Glutamatergic neuron (in vitro differentiated cells): ENCODE results near the gene SERPINA6. TPM values are rescaled to one million over a fixed set of nuclear protein-coding genes. Genes with fewer than 3 reads are reported as not detected.

ENCODE experiments used
- DNase-seq: peaks from one replicate; pipeline ENCODE4 v3.0.0; 2022
- H3K27ac Mint-ChIP-seq: one replicate; pipeline ENCODE4 v1.8.0; 2020; ENCODE audit warnings: mild to moderate bottlenecking, mixed read lengths, inconsistent platforms; ENCODE audit not compliant: unreplicated experiment
- H3K27me3 Mint-ChIP-seq: one replicate; pipeline ENCODE4 v1.8.0; 2020; ENCODE audit warnings: mild to moderate bottlenecking, moderate library complexity, mixed read lengths, inconsistent platforms; ENCODE audit not compliant: unreplicated experiment
- H3K36me3 Mint-ChIP-seq: one replicate; pipeline ENCODE4 v1.8.0; 2020; ENCODE audit warnings: mild to moderate bottlenecking, mixed read lengths, inconsistent platforms; ENCODE audit not compliant: unreplicated experiment
- H3K4me1 Mint-ChIP-seq: one replicate; pipeline ENCODE4 v1.8.0; 2020; ENCODE audit warnings: mild to moderate bottlenecking, low read depth, mixed read lengths, inconsistent platforms; ENCODE audit not compliant: unreplicated experiment
- H3K4me3 Mint-ChIP-seq: one replicate; pipeline ENCODE4 v1.8.0; 2020; ENCODE audit warnings: mild to moderate bottlenecking, mixed read lengths, inconsistent platforms; ENCODE audit not compliant: unreplicated experiment
- H3K9me3 Mint-ChIP-seq: one replicate; pipeline ENCODE4 v1.8.0; 2020; ENCODE audit warnings: mild to moderate bottlenecking, moderate library complexity, mixed read lengths, inconsistent platforms; ENCODE audit not compliant: unreplicated experiment
- total RNA-seq: library from RNA; stranded (reverse); fragmentation: NEBNext Ultra II Directional; extraction: Animal tissue kit (Norgen Biotek cat#: 25700); gene quantifications from one replicate; pipeline ENCODE4 v1.2.1, GENCODE V29; 2021; ENCODE audit not compliant: unreplicated experiment
- TF ChIP-seq, protein P1 (sequence below): fragments of 200-600 bp; sonication (generic); IDR thresholded peaks from one replicate; pipeline ENCODE4 v1.5.0; 2021; ENCODE audit not compliant: partially characterized antibody, unreplicated experiment

Gene SERPINA6
- total RNA-seq, 1 donor from 2014 or later, result not detected

DNA sequence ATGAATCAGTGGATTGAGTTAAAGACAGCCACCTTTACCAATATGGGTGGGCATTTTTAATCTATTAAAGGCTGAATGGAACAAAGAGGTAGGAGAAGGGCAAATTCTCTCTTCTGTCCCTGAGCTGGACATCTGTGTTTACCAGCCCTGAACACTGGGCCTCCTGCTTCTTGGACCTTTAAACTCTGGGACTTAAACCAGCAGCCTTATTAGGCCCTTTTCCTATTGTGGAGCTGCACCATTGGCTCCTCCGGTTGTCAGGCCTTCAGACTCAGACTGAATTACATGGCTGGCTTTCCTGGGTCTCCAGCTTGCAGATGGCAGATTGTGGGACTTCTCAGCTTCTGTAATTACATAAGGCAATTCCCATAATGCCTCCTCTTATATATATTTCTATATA lies 6.4 kb downstream of the SERPINA6 start:
- Mint-ChIP-seq H3K27ac (no peak overlapping the region), H3K36me3 (no peaks in the 10 kb centered on the region), H3K4me1 (peaks cover 2% of the 10 kb centered on the region), H3K27me3 (no peaks in the 10 kb centered on the region), H3K9me3 (no peaks in the 10 kb centered on the region), H3K4me3 (no peak overlapping the region)
- TF ChIP-seq, protein P1, sequence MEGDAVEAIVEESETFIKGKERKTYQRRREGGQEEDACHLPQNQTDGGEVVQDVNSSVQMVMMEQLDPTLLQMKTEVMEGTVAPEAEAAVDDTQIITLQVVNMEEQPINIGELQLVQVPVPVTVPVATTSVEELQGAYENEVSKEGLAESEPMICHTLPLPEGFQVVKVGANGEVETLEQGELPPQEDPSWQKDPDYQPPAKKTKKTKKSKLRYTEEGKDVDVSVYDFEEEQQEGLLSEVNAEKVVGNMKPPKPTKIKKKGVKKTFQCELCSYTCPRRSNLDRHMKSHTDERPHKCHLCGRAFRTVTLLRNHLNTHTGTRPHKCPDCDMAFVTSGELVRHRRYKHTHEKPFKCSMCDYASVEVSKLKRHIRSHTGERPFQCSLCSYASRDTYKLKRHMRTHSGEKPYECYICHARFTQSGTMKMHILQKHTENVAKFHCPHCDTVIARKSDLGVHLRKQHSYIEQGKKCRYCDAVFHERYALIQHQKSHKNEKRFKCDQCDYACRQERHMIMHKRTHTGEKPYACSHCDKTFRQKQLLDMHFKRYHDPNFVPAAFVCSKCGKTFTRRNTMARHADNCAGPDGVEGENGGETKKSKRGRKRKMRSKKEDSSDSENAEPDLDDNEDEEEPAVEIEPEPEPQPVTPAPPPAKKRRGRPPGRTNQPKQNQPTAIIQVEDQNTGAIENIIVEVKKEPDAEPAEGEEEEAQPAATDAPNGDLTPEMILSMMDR, result no peak
- no peak for DNase-seq

DNA sequence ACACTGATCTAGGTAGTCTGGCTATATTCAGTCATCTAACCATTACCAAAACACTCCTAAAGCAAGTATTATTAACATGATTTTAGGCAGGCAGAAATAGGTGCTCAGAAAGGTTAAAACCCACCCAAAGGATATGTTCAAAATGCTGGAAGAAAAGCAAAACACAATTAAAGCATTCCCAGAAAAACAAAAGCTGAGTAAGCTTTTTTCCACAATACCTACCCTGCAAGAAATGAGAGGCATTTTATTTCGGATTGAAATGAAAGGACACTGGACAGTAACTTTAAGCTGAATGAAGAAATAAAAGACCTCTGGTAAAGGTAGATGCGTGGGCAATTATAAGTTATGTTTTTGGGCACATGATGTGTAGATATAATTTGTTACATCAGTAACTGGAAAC lies 8.2 kb downstream of the SERPINA6 start:
- no peaks in the 10 kb centered on the region for H3K36me3 Mint-ChIP-seq
- no peaks in the 10 kb centered on the region for H3K9me3 Mint-ChIP-seq
- no peaks in the 10 kb centered on the region for H3K27me3 Mint-ChIP-seq
- H3K4me3 Mint-ChIP-seq, result no peak overlapping the region
- H3K27ac Mint-ChIP-seq, result no peak overlapping the region
- TF ChIP-seq, protein P1, result no peak
- no peak for DNase-seq
- H3K4me1 Mint-ChIP-seq, result peaks cover 2% of the 10 kb centered on the region

DNA sequence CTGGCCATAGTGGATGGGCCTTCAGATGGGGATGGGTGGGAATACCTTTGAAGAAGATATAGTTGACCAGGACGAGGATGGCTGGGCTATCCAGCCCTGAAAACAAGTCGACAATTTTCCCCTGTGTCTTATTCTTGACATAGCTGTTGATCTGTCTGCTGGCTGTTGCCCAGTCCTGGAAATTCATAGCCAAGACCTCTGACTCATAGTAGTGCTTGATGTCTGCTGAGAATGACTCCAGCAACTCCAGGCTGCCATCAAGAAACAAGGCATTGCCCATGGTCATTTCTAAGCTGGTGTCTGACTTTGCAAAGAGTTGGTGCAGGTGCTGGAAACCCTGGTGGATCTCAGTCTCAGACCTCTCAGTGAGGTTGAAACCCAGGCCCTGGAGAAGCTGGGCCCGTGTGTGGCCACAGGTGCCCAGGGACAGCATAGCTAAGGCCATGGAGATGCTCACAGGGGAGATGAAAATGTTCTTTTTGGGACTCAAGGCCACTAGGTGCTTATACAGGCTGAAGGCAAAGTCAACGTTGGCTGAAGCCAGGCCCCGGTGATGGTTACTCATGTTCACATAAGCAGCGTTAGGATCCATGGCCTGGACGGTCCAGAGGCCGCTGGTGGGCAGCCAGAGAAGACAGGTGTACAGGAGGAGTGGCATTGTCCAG lies 9.0 kb downstream of the SERPINA6 start:
- DNase-seq, result no peak
- Mint-ChIP-seq H3K9me3 (peaks cover under 1% of the 10 kb centered on the region), H3K36me3 (no peaks in the 10 kb centered on the region), H3K27ac (no peak overlapping the region), H3K4me1 (peaks cover 2% of the 10 kb centered on the region), H3K4me3 (no peak overlapping the region), H3K27me3 (no peaks in the 10 kb centered on the region)
- TF ChIP-seq, protein P1, result no peak

DNA sequence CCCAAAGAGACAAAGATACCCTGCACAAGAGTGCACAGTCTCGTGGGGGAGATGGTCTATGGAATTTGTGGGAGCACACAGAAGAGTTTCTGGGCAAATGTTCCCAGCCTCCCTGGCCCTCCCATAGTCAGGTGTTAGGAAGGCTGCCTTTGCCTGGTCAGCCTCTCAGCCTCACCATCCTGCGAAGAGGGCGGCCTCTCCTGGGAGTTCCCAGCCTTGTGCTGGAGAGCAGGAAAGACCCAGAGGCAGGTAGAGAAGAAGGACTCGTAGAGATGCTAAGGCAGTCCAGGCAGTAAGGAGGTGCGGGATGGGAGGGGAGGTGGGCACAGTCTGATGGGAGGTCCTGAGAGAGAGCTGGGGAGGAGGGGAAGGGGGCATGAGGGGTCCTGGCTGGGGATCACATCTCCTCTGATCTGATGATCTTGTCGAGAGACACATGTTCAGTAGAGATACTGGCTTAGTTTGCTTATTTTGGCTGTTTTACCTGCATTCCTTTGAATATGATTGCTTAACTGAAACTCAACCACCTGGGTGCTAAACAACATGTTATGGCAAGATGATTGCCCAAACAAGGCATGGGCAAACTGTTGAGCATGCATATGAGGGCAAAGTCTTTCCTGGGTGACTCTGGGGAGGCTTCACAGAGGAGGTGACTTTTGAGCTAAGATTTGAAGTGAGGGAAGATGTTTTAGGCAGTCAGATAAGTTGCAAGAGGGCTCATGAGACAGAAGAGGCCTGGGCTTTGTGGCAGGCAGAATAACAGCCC lies 10.5 kb downstream of the SERPINA6 start:
- Mint-ChIP-seq H3K27ac (no peak overlapping the region), H3K36me3 (peaks cover 7% of the 10 kb centered on the region), H3K4me3 (no peak overlapping the region), H3K4me1 (peaks cover 2% of the 10 kb centered on the region), H3K27me3 (peaks cover 2% of the 10 kb centered on the region), H3K9me3 (peaks cover 1% of the 10 kb centered on the region)
- TF ChIP-seq, protein P1, result no peak
- DNase-seq, result no peak

DNA sequence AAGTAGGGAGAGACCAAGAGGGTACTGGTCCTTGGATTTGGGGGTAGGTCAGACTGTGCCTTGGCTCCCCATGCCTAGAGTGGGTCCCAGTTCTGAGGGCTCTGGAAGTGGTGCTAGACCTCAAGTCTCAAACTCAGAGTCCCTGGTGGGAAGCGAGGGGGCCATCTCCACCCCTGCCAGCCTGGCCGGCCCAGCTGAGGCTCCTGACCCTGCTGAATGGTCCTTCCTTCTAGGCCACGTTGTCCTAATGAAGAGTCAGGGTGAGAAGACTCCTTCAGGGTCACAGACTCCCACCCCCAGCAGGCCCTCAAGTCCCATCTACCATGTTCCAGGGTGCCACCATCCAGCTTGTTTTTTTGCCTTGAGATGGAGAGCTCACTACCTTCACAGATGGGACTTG lies 12.9 kb downstream of the SERPINA6 start:
- Mint-ChIP-seq H3K36me3 (peaks cover 11% of the 10 kb centered on the region), H3K9me3 (peaks cover 1% of the 10 kb centered on the region), H3K4me3 (no peak overlapping the region), H3K27me3 (peaks cover 2% of the 10 kb centered on the region), H3K27ac (no peak overlapping the region), H3K4me1 (peaks cover 6% of the 10 kb centered on the region)
- DNase-seq, result no peak
- TF ChIP-seq, protein P1, result no peak
